Kidney glomerular epithelial cell (primary cell): ENCODE data around the gene ABCA7.

ENCODE experiments used
- DNase-seq: peaks from one replicate; lab custom pipeline; 2025; lab: John Stamatoyannopoulos, UW

ABCA7 gene

DNA sequence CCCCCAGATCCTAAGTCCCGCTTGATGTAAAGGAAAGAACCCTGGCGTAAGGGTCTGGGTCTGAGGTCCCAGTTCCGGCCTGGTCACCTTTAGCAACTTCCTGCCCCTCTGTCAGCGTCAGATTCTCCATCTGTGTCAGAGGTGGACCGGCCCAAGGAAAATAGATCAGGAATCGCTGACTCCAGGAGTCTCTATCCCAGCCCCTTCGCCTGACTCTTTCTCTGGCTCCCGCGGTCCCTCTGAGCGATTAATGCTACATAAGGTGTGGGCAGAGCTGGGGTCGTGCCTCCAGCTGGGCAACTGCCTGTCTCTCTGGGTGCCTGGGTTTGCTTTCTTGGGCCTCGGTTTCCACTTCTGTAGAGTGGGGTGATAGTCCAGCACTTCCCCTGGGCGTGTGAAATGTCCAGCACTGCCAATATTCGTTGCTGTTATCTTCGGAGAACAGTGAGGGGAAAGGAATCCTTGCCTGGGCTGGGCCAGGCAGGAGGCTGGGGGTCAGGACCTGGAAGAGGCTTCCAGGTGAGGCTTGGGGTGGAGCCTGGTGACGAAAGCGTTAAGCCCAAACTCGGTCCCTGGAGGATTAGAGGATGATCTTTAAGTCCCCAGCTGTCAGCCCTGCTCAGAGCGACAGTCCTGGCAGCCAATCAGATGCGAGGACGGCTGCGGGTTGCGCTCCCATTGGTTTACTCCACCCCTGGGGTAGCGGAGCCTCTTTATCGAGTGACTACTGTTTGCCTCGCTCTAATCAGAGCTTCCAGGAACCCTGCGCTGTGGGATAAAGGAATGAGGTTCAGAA, 767 bp downstream of the ABCA7 start:
- peak; percentile 76 for DNase-seq

- DNase-seq: no peak
These were observed 1.4 kb downstream of the ABCA7 start for GRCh38 chr19:1041272-1041834.

DNA sequence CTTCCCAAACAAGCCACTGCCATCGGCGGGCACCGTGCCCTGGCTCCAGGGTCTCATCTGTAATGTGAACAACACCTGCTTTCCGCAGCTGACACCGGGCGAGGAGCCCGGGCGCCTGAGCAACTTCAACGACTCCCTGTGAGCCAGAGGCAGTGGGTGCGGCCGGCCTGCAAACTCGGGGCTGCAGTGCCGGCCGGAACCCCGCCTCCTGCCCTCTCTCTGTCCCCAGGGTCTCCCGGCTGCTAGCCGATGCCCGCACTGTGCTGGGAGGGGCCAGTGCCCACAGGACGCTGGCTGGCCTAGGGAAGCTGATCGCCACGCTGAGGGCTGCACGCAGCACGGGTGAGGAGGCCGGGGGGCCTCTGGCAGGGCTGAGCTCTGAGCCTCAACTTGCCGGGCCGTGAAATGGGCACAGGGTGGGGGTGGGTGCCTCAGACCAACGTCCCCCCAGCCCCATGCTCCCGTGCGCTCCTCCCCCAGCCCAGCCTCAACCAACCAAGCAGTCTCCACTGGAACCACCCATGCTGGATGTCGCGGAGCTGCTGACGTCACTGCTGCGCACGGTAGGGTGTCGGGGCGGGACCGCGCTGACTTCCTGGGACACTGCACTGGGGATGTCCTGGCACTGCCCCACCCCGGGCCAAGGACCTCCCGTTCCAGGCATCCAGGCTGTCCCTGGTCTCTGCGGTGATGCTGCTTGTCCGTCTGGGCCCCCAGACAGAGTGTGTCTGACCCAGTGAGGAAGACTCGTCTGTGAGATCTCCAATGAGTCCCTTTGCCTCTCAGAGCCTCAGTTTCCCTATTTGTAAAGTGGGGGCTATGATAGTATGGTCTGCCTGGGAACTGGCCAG, 2.2 kb downstream of the ABCA7 start:
- DNase-seq: no peak

GRCh38 chr19:1042689-1043511, 3.0 kb downstream of the ABCA7 start:
- DNase-seq: no peak

DNA sequence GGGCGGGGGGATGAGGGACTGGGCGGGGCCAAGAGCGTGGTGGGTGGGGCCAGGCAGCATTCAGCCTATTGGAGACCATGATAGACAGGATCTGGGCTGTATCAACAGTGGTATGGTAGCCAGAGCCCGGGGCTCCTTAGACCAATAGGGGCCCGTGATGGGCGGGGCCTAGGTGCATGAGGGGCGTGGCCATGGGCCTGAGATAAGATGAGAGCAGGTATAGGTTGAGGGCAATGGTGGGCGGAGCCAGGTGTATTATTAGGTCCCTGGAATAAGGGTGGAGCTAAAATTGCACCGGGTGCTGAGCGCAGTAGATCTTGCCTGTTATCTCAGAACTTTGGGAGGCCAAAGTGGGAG, 5.3 kb downstream of the ABCA7 start:
- DNase-seq: no peak

DNA sequence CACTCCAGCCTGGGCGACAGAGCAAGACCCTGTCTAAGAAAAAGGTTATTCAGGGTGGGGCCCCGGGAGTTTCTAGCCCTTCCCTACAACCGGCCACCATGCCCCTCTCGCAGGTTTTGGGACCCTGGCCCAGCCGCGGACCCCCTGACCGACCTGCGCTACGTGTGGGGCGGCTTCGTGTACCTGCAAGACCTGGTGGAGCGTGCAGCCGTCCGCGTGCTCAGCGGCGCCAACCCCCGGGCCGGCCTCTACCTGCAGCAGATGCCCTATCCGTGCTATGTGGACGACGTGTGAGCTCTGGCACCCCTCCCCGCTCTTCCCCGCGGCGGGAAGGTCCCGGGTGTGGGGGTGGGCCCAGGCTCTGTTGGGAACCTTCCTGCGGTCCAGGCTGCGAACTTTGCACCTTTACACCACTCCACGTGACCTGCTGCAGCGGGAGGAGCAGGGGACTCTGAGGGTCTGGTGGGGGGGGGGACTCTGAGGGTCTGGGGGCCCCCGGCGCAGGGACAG, 6.3 kb downstream of the ABCA7 start:
- DNase-seq: no peak

GRCh38 chr19:1046836-1047695, 7.2 kb downstream of the ABCA7 start:
- DNase-seq: no peak

- no peak for DNase-seq
These were observed 7.8 kb downstream of the ABCA7 start for GRCh38 chr19:1047696-1048147.

- no peak for DNase-seq
These were observed 9.2 kb downstream of the ABCA7 start for GRCh38 chr19:1049106-1049505.

GRCh38 chr19:1049800-1050199, 9.9 kb downstream of the ABCA7 start:
- no peak for DNase-seq

DNA sequence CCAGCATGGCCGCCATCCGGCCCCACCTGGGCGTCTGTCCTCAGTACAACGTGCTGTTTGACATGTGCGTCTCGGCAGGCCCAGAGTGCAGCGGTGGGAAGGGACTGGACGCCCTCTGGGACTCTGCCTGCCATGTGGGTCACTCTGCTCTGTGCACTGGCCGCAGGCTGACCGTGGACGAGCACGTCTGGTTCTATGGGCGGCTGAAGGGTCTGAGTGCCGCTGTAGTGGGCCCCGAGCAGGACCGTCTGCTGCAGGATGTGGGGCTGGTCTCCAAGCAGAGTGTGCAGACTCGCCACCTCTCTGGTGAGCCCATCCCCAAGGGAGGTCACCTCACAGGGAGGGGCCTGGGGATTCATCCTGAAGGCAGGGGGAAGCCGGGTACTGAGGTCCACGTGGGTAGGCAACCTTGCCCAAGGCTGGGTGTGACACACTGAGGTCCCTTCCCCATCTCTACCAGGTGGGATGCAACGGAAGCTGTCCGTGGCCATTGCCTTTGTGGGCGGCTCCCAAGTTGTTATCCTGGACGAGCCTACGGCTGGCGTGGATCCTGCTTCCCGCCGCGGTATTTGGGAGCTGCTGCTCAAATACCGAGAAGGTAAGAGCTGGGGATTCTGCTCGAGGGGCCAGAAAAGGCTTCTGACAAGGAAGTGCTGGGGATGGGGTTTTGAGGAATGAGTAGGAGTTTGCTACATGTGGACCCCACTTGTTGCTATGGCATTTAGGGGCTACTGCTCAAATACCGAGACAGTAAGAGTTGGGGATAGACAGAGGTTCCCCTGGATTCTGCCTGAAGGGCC, 11.3 kb downstream of the ABCA7 start:
- DNase-seq: no peak

DNA sequence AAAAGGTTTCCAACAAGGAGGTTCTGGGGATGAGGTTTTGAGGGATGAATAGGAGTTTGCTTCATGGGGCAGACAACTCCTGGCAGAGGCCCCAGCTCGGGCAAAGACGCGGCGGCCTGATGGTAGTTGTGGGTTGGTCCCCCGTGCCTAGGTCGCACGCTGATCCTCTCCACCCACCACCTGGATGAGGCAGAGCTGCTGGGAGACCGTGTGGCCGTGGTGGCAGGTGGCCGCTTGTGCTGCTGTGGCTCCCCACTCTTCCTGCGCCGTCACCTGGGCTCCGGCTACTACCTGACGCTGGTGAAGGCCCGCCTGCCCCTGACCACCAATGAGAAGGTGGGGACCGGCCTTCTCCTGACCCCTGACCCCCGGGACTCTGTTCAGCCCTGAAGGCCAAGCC, 11.9 kb downstream of the ABCA7 start:
- DNase-seq: no peak

DNA sequence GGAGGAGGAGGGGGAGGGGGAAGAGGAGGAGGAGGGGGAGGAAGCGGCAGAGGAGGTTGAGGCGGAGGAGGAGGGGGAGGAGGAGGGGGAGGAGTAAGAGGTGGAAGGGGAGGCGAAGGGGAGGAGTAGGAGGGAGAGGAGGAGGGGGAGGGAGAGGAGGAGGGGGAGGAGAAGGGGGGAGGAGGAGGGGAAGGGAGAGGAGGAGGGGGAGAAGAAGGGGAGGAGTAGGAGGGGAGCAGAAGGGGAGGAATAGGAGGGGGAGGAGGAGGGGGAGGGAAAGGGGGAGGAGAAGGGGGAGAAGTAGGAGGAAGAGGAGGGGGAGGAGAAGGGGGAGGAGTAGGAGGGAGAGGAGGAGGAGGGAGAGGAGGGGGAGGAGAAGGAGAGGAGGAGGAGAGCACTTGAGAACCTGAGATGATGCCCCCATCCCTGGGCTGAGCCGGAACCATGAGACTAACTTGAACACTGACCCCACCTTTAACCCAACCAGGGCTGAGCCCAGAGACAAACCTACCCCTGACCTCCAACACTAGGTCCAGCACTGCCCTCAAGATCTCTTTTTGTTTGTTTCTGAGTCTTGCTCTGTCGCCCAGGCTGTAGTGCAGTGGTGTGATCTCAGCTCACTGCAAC, 12.6 kb downstream of the ABCA7 start:
- DNase-seq: no peak

DNA sequence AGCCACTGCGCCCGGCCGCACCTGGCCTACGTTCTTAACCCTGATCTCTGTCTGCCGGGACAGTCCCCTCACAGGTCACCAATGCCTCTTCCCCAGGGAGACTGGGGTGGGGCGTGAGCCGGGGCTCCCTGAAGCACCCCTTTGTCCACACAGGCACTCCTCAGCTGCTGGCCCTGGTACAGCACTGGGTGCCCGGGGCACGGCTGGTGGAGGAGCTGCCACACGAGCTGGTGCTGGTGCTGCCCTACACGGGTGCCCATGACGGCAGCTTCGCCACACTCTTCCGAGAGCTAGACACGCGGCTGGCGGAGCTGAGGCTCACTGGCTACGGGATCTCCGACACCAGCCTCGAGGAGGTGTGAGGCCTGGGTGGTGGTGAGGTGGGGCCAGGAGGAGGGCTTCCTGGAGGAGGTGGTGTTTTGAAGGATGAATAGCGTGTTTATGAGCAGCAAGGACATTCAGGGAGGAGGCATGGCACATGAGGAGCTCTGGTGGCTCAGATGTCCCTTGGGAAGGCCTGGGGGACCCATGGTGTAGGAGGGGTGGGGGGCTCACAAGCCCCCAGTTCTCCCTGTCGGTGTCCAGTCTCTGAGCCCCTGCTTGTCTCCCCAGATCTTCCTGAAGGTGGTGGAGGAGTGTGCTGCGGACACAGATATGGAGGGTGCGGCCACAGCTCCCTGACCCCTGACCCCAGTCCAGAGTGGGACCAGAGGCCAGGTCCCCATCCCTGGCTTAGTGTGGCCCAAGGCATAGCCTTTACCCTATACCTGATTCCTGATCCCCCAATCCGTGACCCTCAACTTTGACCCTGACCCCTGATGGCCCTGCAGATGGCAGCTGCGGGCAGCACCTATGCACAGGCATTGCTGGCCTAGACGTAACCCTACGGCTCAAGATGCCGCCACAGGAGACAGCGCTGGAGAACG, 13.5 kb downstream of the ABCA7 start:
- DNase-seq: no peak

- no peak for DNase-seq
These were observed 14.5 kb downstream of the ABCA7 start for GRCh38 chr19:1054102-1055027.

DNA sequence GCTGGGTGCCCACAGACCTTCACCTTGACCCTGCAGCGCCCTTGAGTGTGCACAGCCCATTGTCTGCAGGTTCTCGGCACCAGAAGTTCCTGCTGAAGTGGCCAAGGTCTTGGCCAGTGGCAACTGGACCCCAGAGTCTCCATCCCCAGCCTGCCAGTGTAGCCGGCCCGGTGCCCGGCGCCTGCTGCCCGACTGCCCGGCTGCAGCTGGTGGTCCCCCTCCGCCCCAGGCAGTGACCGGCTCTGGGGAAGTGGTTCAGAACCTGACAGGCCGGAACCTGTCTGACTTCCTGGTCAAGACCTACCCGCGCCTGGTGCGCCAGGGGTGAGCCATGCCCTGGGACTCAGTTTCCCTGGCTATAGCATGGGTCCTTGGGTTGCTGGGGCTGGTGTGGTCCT, 15.1 kb downstream of the ABCA7 start:
- DNase-seq: no peak

- DNase-seq: no peak
These were observed 16.1 kb downstream of the ABCA7 start for GRCh38 chr19:1055886-1056620.
